Activated T-cell treated with anti-CD3 and anti-CD28 coated beads for 24 hours (primary cell): ENCODE data around the gene DUSP23.
A peak's percentile ranks its signal among the peaks of the same experiment; 100 is the strongest.

Experiments
- DNase-seq: peaks from one replicate; pipeline ENCODE4 v3.0.0-alpha.2; 2020; ENCODE audit warnings: low read depth

The DUSP23 gene

DNA sequence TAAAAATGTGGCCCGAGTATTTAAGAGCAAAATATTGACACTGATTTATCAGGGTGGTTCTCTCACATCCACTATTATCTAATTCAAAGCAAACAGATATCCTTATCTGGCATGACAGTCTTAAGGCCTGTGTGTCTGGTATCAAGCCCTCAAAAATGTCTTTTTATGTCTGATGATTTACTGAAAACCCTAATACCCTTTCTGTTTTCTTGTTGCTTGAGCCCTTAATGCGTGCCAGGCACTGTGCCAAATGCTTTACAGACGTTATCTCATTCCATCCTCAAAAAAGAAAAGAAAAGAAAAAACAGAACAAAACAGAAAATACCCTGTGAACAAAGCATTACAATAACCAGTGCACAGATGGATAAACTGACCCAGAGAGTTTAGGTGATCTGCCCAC is 5.7 kb downstream of the DUSP23 start:
- DNase-seq = no peak

DNA sequence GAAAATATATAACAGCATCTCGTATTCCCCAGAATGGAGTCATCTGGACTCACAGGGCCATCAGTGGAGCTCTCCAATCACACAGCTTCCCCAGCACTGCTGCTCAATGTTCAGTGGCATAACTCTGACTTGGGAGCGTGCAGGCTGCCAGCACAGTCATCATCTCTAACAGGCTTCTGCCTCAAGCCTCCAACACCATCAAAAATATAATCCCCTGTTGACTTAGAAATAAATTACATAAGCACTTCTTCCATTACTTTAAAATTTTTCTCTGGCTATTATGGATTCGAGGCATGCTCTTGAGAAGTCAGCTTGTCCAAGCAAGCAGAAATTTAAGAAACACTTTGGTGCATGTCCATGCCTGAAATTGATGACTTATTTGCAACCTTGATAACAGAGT is 6.2 kb downstream of the DUSP23 start:
- DNase-seq = no peak

DNA sequence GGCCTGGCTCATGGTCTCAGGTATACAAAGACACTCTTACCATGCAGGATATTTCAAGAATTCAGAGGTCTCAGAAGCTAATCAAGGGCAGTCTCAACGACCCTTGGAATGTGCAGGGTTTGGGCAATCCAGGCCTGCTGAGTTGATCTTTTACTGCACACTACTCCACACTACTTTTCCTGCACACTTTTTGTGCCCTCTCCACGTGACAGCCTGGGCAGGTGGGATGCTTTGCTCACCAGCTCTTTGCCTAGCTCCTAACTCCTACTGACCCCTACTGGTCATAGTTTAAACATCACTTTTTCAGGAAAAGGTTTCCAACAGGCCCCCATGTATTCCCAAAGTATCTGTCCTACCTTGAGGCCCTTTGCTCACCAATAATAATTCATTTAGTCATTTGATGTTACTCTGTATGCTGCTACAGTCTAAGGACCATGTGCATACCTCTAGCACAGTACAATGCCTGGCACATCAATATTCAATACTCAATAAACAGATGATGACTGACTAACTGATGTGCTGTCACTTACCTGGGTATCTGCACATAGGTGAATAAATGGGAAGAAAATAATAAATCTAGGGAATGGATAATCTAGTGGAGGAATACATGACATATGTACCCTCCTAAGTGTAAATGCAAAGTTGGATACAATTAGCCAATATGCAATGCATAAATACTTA is 9.6 kb downstream of the DUSP23 start:
- DNase-seq = no peak

DNA sequence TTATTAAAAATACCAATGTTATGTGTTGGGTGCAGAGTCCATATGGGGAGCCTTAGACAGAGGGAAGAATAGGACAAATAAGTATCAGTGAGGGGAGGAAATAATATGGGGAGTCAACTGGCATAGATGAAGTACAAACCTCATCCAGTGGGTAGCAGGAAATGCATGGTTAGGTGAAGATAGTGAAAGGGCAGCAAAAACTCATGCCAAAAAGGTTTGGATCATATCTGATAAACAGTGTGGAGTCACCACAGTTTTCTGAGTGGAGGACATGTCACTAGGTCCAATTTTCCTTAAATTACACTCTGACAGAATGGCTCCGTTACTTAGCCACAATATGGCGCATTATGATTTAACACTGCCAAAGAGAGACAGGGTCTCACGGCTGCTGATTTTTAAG is 10.3 kb downstream of the DUSP23 start:
- no peak for DNase-seq

DNA sequence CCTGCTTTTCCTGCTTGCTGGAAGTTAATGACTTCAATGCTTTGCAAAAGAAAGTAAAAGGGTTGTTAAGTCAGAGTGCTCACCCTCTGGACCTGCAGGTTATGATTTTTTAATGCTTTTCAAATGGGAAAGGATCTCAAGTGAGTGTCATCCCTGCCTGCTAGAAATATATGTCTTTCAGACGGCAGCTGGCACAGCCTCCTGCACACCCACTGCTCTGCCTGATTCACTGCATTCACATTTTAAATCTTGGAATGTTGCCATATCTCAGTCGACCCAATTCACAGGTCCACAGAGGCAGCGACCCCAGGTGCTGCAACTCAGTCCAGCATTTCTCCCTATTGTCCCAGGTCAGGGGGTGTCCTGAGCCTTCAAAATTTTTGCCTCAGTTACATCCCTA is 10.7 kb downstream of the DUSP23 start:
- DNase-seq = no peak

DNA sequence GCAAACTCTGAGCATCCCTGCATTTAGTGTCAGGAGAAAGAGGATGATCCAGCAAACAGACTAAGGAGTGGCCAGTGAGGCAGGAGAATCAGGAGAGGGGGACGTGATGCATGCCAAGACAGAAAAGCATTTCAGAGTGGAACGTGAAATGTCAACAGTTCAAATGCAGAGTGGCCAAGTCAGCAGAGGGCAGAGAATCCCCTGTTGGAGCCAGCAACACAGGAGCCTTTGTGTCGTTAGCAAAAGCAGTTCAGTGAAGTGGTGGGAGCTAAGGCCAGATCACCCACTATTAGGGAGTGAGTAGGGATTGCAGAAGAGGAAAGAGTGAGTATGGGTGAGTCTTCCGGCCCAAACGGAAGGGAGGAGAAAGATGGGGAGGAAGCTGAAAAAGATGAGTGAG is 14.8 kb downstream of the DUSP23 start:
- no peak for DNase-seq

DNA sequence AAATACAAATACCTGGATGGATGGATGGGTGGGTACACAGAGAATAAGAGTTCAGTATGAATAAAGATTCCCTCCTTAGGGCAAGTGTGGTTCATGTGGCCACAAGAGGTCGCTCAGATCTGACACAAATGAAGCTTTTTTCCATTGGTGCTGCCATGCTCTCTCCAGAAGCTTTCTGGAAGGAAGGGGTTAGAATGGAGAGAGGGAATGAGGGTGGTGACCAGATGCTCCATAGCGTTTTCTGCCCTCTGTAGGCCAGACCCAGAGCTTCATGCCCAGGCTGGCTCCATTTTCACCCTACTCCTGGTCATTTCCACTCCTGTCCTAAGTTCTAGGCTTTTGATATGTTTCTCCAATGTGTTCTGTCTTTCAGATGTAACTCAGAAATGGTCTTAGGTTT is 18.1 kb downstream of the DUSP23 start:
- DNase-seq = peak; percentile 21

DNA sequence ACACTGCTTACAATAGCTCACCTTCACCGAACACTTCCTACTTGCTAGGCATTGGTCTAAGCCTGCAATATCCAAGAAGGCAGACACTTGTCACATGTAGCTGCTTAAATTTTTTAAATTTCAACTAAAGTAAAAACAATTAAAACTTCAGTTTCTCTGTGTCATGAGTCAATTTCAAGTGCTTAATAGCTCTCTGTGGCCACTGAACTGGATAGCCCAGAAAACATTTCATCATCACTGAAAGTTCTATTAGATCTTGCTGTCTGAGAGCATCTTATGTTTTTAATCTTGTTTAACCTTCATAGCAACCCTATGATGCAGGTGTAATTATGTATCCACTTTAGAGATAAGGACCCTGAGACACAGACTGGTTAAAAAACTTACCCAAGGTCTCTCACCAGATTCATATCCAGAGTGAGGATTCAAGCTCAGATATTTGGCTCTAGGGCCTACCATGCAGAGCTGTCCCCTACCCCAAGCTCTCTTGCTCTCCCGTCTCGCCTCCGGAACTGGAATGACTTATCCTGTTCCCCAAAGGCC is 18.8 kb downstream of the DUSP23 start:
- DNase-seq = no peak

DNA sequence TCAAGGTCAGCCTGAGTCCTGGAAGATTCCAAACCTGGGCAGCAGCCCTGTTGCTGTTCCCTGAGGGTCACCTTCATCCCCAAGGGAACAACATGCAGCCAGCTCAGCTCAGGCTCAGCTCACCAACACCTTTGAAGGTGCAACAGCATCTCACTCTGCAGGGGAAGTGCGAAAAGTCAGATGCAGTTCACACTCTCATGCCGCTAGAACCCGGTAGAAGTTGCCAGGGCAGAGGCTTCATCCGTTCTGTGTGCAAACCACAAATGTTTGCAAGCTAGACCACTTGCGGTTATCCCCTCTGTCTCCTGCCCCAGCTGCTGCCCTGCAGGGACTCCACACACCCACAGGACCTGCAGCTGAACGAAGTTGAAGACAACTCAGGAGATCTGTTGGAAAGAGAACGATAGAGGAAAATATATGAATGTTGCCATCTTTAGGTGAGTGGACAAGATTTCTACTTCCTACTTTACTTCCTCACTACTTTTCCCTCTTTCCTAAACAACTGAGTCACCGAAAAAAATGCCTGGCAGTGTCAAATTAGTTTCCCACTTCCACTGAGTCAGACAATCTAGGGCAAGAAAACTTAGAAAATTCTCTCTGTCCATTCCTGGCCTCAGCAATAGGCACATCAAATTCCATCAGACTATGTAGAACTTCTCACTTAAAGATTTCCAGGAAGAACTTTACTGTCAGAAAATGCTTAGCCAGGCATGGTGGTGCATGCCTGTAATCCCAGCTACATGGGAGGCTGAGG is 19.6 kb downstream of the DUSP23 start:
- no peak for DNase-seq

DNA sequence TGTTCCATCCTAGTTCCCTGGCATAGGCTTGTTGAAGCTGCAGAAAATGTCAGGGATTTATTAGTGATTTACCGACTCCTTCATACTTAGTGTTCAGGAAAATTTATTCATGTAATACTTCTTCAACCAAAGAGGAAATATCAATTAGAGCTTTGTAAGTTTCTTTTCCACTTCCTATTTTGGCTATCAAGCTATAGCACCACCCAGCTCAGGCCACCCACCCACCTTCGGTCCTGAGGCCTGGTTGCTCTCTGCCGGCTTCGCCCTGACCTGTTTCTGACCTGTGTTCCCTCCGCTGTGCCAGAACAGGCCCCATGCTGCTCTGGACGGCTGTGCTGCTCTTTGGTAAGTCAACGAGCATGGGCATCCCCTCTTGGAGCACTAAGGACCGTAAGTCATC is 21.3 kb downstream of the DUSP23 start, which contains the start of gene FCRL6:
Gene FCRL6 (plus strand): TSS at position 250 of the 400 bp plus-strand sequence. CDS start 65 bp downstream, at position 315.
- DNase-seq = no peak

DNA sequence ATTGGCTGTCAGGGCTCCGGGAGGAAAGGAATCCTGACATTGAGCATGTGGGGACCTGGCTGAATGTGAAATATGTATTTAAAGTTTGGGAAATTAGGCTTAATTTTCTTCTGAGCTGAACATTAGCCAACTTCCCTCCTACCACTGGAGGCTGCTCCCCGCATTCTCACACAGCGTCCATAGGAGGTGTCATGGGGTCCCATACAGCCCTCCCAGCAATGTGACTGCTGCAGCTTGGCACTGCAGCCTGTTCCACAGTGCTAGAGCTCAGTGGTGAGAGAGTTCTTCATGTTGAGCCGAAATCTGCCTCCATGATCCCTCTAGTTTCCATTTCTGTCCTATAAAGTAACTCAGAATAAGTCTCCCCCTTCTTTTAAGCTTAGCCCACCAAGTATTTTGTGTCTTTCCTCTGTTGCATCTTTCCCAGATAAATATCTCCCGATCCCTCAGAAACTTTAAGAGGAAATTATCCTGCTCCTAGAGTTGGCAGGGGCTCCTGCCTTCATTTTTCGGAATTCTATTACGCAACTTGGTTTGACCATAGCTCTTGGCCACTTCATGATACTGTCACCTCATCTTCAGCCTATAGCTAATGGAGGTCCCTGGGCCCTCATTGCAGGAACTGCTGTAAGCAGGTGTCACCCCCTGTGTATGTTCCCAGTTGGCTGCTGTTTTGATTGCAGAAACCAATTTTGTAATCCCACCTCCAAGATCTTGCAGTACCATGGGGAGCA is 23.4 kb downstream of the DUSP23 start:
- no peak for DNase-seq

DNA sequence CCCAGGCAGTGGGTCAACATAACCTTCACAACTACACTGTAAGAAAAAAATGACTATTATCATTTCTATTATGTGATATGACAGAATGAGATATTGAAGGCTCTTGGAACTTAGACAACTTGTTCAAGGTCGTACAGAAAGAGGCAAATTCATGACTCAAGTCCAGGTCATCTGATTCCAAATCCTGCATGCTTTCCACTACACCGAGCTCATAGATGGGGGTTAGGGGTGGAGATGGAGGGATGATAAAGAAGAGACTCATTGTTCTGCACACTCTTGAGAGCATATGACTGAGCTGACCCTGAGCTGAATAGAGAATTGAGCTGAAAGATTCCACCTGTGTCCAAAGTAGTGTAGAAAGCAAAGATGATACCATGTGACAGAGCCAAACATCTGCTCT is 24.2 kb downstream of the DUSP23 start:
- DNase-seq = no peak

DNA sequence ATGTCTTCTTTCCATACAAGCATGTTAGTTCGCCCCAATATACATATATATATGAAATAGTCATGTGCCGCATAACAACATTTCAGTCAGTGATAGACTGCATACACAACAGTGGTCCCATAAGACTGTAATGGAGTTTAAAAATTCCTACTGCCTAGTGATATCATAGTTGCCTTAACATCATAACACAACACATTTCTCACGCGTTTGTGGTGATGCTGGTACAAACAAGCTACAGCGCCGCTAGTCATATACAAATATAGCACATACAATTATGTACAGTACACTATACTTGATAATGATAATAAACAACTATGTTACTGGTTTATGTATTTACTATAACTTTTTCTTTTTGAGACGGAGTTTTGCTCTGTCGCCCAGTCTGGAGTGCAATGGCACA is 35.2 kb downstream of the DUSP23 start:
- DNase-seq = no peak

DNA sequence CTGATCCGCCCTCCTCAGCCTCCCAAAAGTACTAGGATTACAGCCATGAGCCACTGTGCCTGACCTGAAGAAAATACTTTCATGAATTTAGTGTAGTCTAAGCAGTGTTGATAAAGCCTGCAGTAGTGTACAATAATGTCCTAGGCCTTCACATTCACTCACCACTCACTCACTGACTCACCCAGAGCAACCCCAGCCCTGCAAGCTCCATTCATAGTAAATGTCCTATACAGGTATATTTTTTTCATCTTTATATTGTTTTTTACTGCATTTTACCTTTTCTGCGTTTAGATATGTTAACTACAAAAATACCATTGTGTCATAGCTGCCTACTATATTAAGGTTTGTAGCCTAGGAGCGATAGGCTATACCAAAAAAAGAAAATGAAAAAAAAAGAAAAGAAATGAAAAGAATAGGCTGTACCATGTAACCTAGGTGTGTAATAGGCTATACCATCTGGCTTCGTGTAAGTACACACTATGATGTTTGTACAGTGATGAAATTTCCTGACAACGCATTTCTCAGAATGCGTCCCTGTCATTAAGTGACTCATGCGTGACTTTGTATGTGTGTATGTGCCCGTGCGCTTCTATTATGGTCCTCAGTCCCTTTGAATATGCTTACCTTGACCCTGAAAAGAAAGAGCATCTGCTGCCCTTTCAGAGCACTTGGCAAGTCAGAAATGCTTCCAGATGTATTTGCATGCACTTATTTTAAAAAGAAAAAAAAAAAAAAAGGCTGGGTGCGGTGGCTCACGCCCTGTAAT is 36.7 kb downstream of the DUSP23 start:
- DNase-seq = no peak

DNA sequence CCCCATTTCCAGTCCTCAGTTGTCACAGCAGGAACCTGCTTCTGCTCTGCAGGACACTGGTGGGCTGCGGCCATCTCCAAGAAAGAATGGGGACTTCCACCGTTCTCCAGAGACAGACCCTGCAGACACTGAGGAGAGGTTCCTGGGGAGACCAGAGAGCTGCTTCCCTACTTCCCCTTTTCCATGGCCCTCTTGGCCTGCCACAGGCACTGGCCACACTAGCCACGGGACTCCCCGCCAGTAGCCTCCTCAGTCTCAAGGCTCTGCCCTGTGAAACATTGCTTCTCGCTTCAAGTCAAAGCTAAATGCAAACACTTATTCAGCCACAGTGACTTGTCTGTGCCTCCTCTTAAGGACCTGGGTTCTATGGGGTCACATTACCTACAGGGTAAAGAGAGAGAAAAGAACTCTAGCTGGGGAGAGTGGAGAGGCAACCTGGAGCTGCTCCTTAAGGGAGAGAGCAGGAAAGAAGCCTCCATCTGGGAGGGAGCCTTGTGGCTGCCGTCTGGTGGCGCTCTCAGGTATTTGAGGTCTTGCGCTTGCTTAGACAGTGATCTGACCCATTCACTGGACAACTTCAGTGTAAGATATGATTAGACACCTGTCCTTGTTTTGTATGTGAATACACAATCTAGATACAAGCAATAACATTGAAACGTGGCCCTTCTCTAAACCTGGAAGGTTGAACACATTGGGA is 40.6 kb downstream of the DUSP23 start:
- no peak for DNase-seq

DNA sequence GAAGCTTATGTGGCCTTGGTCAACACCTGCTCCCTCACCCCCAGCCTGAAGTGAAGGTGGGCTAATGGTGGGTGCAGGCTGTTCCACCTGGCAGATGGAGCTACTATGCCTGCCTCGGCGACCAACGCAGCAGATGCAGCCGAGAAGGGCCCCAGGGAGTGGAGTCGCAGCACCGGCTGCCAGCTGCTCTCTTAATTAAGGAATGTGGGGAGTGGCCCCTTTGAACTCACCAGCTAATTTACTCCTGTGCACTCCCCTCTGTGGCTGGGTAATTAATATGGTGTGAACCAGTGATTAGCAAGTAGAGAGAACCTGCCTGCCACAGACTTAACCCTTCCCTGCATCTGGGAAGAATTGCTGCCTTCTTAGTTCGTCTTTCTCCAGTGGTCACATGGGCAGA is 42.6 kb downstream of the DUSP23 start:
- no peak for DNase-seq

DNA sequence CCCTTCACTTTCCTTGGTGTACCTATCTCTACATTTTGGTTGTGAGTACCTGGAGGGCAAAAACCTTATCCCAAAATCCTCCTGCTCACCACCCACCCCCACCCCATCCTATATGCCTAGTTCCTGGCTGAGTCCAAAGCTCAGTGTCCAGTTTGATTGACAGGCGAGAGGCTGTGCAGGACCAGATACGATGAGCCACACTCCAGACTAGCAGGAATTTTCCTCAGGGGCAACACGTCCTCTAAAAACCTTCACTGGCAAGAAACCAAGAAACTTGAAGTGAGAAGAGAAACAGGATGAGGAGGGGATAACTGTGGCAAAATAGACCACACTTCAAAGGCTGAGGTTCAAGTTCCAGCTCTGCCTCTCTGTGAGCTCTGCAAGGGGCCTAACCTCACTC is 44.8 kb downstream of the DUSP23 start:
- DNase-seq = no peak

DNA sequence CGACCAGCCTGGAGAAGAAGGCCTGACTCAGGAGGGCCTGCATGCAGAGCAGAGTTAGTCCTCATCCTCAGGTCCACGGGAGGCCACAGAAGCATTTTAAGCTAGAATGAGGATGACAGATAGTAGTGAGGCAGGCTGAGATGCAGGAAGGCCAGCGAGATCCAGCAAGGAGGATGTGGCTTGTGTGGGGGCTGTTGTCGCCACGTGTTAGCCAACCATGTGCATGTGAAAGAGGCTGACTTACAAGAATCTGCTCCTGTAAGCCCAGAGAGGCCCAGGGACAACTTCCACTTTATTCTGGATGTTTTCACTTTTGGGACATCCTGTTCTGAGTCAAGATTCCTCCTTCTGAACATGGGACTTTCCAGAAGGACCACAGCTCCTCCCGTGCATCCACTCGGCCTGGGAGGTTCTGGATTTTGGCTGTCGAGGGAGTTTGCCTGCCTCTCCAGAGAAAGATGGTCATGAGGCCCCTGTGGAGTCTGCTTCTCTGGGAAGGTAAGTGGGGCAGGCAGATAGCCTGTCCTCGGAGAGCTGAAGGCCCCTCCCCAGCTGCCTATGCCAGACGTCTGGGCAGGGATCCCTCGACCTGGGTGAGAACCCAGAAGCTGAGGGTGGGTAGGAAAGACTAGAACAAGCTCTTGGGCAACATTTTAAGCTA is 45.8 kb downstream of the DUSP23 start, which contains the start of gene SLAMF8:
Gene SLAMF8 (plus strand): TSS at position 433 of the 661 bp plus-strand sequence. CDS start 26 bp downstream, at position 459.
- DNase-seq = peak; percentile 35

DNA sequence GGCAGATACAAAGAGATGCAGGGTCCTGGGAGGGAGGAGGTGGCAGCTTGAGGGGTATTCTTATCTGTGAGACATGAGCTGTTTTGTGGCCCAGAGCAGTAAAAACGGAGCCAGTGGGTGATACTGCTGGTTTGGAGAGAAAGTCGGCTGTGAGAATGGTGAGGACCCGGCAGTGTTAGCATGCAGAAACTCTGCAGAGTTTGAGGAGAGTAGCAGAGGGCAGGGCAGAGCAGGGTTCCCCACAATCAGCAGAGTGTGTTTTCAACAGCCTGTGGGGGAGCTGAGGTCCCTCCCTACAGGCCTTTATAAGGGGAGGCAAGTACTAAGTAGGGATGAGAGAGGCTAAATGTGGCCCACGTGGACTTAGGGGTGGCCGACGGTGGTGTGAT is 46.3 kb downstream of the DUSP23 start:
- DNase-seq = no peak

DNA sequence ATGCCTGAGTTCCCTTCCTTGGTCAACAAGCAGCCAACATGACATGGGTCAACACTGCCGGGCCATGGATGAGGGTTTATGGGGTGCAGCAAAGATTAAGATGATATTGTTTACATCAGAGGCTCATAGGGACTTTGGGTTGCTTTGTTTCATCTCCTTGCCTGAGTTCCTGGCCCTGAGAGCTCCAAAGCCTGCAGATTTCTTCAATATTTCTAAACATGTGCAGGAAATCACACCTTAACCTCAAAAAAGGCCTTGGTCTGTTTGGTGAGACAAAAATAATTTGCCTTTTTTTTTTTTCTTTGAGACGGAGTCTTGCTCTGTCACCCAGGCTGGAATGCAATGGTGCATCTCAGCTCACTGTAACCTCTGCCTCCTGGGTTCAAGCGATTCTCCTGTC is 46.8 kb downstream of the DUSP23 start:
- no peak for DNase-seq

DNA sequence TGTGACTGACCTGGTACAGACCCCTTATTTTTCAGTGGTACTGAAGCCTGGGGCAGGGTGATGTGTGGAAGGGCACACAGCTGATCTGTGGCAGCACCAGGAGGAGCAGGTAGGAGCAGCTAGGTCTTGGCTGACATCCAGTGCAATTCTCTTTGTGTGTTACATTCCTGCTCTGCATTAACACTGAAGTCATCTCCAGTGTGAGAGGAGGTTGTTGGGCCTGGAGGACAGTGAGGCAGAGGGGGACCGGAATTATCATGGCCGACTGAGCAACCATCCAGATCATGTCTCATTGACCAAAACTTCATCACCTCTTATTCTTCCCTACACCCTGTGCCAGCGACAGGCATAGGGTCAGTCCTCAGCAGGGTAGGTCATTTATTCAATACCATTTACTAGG is 47.4 kb downstream of the DUSP23 start:
- DNase-seq = no peak
